WTC11 (cell line): ENCODE data around the gene PRRC2B. TPM values are rescaled to one million over a fixed set of nuclear protein-coding genes. Genes with fewer than 3 reads are reported as not detected.

Source experiments
- ATAC-seq: fragments of 200-7000 bp; cut with Tn5 transposase; 2 replicates; pipeline ENCODE4 v1.10.0; 2021; ENCODE audit warnings: mild to moderate bottlenecking, moderate library complexity
- CTCF ChIA-PET: fragments of 300-600 bp; sonication (Branson Sonifier 250); formaldehyde crosslinking; loops from one replicate; lab custom pipeline; 2021; ENCODE audit warnings: antibody characterized with exemption; lab: Charles Lee
- POLR2A ChIA-PET: fragments of 350-600 bp; sonication (Branson Sonifier 250); formaldehyde crosslinking; loops from one replicate; lab custom pipeline; 2021; ENCODE audit warnings: antibody characterized with exemption; lab: Charles Lee
- DNase-seq: peaks from one replicate; pipeline ENCODE4 v3.0.0; 2021; ENCODE audit warnings: low spot score
- H3K27ac Mint-ChIP-seq: 2 replicates; pipeline ENCODE4 v1.8.0; 2021; ENCODE audit warnings: mixed read lengths
- H3K27me3 Mint-ChIP-seq: 2 replicates; pipeline ENCODE4 v1.8.0; 2021; ENCODE audit warnings: low read depth, mild to moderate bottlenecking, moderate library complexity, mixed read lengths
- H3K36me3 Mint-ChIP-seq: 2 replicates; pipeline ENCODE4 v1.8.0; 2021; ENCODE audit warnings: mixed read lengths
- H3K4me1 Mint-ChIP-seq: 2 replicates; pipeline ENCODE4 v1.8.0; 2022; ENCODE audit warnings: mixed read lengths
- H3K4me3 Mint-ChIP-seq: 2 replicates; pipeline ENCODE4 v1.8.0; 2021; ENCODE audit warnings: mild to moderate bottlenecking, moderate library complexity, mixed read lengths
- H3K9me3 Mint-ChIP-seq: 2 replicates; pipeline ENCODE4 v1.8.0; 2021; ENCODE audit warnings: mixed read lengths
- RORB ChIP-seq: fragments of 250-450 bp; sonication (Bioruptor Pico); IDR thresholded peaks from 2 replicates; pipeline ENCODE4 v1.9.0; 2021; ENCODE audit warnings: mild to moderate bottlenecking
- TCF7 ChIP-seq: sonication (generic); formaldehyde crosslinking; IDR thresholded peaks from 2 replicates; pipeline ENCODE4 v1.8.0; 2022; ENCODE audit warnings: mild to moderate bottlenecking, low read depth, missing genetic modification reagents, moderate library complexity
- ZNF121 ChIP-seq: sonication (generic); formaldehyde crosslinking; IDR thresholded peaks from 2 replicates; pipeline ENCODE4 v1.8.0; 2023; ENCODE audit warnings: missing genetic modification reagents
- ZNF671 ChIP-seq: fragments of 250-450 bp; sonication (Bioruptor Pico); IDR thresholded peaks from 2 replicates; pipeline ENCODE4 v1.8.0; 2021; ENCODE audit warnings: mild to moderate bottlenecking
- total RNA-seq: library from RNA; stranded (reverse); gene quantifications from 3 replicates; pipeline ENCODE4 v1.2.3, GENCODE V29; 2021
- TF ChIP-seq, protein P1 (sequence below): sonication (generic); formaldehyde crosslinking; IDR thresholded peaks from 2 replicates; pipeline ENCODE4 v1.8.1; 2023; ENCODE audit warnings: mild to moderate bottlenecking, missing genetic modification reagents, moderate library complexity
- TF ChIP-seq, protein P2 (sequence below): sonication (generic); formaldehyde crosslinking; IDR thresholded peaks from 2 replicates; pipeline ENCODE4 v1.8.1; 2022; ENCODE audit warnings: mild to moderate bottlenecking, moderate library complexity, missing genetic modification reagents
- TF ChIP-seq, protein P3 (sequence below): sonication (generic); formaldehyde crosslinking; IDR thresholded peaks from 2 replicates; pipeline ENCODE4 v1.8.1; 2022; ENCODE audit warnings: low read depth, mild to moderate bottlenecking, moderate library complexity, missing genetic modification reagents, borderline replicate concordance
- TF ChIP-seq, protein P4 (sequence below): sonication (generic); formaldehyde crosslinking; IDR thresholded peaks from 2 replicates; pipeline ENCODE4 v1.8.0; 2022; ENCODE audit warnings: mild to moderate bottlenecking, missing genetic modification reagents
- TF ChIP-seq, protein P5 (sequence below): sonication (generic); formaldehyde crosslinking; IDR thresholded peaks from 2 replicates; pipeline ENCODE4 v1.8.0; 2022; ENCODE audit warnings: missing genetic modification reagents
- TF ChIP-seq, protein P6 (sequence below): sonication (generic); formaldehyde crosslinking; IDR thresholded peaks from 2 replicates; pipeline ENCODE4 v1.8.1; 2023; ENCODE audit warnings: mild to moderate bottlenecking, missing genetic modification reagents

Gene PRRC2B
- total RNA-seq, 1 experiment from 2014 or later = 272 TPM

DNA sequence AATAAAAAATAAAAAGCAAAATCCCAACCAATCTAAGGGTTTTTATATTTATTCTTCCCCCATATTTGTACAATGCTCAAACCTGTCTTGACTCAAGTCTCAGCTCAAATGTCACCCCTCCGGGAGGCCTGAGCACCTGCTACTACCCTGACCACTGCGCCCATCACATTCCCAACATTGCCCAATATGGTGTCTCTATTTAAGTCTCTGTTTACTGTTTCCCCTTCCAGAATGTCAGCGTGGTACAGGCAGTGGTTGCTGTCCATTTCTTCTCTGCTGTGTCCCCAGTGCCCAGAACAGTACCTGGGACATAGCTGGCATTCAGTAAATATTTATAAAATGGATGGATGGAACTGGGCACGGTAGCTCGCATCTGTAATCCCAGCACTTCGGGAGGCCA lies 47.3 kb upstream of the PRRC2B start (continued):
- TF ChIP-seq, protein P1, sequence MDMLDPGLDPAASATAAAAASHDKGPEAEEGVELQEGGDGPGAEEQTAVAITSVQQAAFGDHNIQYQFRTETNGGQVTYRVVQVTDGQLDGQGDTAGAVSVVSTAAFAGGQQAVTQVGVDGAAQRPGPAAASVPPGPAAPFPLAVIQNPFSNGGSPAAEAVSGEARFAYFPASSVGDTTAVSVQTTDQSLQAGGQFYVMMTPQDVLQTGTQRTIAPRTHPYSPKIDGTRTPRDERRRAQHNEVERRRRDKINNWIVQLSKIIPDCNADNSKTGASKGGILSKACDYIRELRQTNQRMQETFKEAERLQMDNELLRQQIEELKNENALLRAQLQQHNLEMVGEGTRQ (CRISPR knock-in tag) = no peak
- TF ChIP-seq, protein P2, sequence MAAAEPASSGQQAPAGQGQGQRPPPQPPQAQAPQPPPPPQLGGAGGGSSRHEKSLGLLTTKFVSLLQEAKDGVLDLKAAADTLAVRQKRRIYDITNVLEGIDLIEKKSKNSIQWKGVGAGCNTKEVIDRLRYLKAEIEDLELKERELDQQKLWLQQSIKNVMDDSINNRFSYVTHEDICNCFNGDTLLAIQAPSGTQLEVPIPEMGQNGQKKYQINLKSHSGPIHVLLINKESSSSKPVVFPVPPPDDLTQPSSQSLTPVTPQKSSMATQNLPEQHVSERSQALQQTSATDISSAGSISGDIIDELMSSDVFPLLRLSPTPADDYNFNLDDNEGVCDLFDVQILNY (CRISPR knock-in tag) = no peak
- TF ChIP-seq, protein P3, sequence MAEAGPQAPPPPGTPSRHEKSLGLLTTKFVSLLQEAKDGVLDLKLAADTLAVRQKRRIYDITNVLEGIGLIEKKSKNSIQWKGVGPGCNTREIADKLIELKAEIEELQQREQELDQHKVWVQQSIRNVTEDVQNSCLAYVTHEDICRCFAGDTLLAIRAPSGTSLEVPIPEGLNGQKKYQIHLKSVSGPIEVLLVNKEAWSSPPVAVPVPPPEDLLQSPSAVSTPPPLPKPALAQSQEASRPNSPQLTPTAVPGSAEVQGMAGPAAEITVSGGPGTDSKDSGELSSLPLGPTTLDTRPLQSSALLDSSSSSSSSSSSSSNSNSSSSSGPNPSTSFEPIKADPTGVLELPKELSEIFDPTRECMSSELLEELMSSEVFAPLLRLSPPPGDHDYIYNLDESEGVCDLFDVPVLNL = no peak
- no peak for TF ChIP-seq TCF7 (CRISPR knock-in tag)
- TF ChIP-seq, protein P4, sequence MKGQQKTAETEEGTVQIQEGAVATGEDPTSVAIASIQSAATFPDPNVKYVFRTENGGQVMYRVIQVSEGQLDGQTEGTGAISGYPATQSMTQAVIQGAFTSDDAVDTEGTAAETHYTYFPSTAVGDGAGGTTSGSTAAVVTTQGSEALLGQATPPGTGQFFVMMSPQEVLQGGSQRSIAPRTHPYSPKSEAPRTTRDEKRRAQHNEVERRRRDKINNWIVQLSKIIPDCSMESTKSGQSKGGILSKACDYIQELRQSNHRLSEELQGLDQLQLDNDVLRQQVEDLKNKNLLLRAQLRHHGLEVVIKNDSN (CRISPR knock-in tag) = no peak

DNA sequence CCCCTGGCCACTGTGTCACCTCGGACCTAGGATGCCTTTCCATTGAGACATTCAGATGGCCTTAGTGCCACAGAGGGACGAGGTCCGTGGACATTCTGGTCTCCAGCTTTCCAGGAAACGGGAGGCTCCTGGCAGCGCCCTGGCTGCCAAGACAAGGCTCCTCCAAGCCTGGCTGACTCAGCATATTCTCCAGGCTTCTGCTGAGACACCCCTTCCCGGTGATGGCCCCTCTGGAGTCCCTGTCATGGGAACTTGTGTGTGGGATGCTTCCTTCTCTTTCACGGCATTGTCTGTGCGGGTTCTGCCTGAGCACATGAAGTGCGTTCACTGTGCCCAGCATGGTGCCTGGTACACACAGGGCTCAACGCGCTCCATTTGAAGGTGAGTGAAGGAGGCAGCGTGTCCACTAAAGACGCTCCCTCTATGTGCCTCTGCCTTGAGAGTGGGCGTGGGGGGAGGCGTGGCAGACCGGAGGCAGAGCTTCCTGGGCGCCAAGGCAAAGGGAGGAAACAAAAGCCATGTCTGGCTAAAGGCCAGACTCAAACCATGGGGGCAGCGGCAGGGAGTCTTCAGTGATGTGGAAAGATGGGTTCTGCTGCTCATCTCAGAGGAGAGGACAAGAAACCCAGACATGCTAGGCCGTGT lies 46.4 kb upstream of the PRRC2B start:
- ChIA-PET POLR2A (no interaction called here), CTCF (interaction anchor here (0.7 to 4.6 kb wide), 2 partner anchors 11 to 22 kb away, joined by 3 to 70 read pairs; no protein-coding TSS in a partner anchor)
- no peak overlapping the region for H3K27ac Mint-ChIP-seq
- no peak for TF ChIP-seq RORB (CRISPR knock-in tag)
- TF ChIP-seq, protein P5, sequence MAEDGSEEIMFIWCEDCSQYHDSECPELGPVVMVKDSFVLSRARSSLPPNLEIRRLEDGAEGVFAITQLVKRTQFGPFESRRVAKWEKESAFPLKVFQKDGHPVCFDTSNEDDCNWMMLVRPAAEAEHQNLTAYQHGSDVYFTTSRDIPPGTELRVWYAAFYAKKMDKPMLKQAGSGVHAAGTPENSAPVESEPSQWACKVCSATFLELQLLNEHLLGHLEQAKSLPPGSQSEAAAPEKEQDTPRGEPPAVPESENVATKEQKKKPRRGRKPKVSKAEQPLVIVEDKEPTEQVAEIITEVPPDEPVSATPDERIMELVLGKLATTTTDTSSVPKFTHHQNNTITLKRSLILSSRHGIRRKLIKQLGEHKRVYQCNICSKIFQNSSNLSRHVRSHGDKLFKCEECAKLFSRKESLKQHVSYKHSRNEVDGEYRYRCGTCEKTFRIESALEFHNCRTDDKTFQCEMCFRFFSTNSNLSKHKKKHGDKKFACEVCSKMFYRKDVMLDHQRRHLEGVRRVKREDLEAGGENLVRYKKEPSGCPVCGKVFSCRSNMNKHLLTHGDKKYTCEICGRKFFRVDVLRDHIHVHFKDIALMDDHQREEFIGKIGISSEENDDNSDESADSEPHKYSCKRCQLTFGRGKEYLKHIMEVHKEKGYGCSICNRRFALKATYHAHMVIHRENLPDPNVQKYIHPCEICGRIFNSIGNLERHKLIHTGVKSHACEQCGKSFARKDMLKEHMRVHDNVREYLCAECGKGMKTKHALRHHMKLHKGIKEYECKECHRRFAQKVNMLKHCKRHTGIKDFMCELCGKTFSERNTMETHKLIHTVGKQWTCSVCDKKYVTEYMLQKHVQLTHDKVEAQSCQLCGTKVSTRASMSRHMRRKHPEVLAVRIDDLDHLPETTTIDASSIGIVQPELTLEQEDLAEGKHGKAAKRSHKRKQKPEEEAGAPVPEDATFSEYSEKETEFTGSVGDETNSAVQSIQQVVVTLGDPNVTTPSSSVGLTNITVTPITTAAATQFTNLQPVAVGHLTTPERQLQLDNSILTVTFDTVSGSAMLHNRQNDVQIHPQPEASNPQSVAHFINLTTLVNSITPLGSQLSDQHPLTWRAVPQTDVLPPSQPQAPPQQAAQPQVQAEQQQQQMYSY (CRISPR knock-in tag) = no peak
- peaks cover 9% of the 10 kb centered on the region for H3K9me3 Mint-ChIP-seq
- H3K4me3 Mint-ChIP-seq = no peak overlapping the region
- peaks cover 7% of the 10 kb centered on the region for H3K4me1 Mint-ChIP-seq
- ATAC-seq (no peak), DNase-seq (peak; percentile 10)
- H3K36me3 Mint-ChIP-seq = peaks cover 8% of the 10 kb centered on the region
- peaks cover 4% of the 10 kb centered on the region for H3K27me3 Mint-ChIP-seq

DNA sequence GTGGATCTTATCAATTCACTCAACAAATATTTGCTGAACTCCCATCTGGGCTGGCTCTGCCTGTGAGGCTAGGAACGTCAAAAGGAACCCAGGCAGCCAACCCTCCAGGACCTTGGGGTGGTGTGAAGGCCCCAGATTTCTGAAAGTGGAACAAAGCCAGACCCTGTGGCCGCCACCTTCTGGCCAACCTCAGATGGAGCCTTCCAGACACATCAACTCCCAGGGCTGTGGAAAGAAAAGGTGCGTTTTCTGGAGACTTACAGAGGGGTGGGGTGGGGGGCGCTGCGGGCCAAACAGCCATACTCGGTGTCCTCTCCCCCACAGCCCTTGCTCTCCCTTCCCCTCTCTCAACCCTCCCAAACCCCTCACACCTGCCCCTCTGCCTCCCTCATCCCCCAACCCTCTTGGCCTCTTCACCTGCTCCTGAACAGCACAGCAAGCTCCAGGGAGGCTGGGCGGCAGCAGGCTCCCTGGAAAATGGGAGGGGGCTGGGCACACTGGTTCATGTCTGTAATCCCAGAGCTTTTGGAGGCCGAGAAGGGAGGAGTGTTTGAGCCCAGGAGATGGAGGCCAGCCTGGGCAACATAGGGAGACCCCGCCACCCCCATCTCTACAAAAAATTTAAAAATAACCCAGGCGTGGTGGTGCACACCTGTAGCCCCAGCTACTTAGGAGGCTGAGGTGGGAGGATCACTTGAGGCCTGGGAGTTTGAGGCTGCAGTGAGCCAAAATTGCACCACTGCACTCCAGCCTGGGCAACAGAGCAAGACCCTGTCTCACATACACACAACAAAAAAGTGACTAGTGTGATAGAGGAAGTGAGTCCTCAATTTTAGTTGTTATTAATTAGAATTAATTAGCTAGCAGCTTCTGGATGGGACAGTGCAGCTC lies 45.0 kb upstream of the PRRC2B start:
- TF ChIP-seq ZNF121 (peak; percentile 84), ZNF671 (CRISPR knock-in tag) (no peak)
- TF ChIP-seq, protein P6, sequence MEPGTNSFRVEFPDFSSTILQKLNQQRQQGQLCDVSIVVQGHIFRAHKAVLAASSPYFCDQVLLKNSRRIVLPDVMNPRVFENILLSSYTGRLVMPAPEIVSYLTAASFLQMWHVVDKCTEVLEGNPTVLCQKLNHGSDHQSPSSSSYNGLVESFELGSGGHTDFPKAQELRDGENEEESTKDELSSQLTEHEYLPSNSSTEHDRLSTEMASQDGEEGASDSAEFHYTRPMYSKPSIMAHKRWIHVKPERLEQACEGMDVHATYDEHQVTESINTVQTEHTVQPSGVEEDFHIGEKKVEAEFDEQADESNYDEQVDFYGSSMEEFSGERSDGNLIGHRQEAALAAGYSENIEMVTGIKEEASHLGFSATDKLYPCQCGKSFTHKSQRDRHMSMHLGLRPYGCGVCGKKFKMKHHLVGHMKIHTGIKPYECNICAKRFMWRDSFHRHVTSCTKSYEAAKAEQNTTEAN = no peak
- Mint-ChIP-seq H3K27ac (no peak overlapping the region), H3K9me3 (peaks cover 9% of the 10 kb centered on the region), H3K36me3 (peaks cover 8% of the 10 kb centered on the region), H3K4me3 (no peak overlapping the region), H3K4me1 (peaks cover 7% of the 10 kb centered on the region), H3K27me3 (peaks cover 4% of the 10 kb centered on the region)
- ATAC-seq (peak; percentile 21), DNase-seq (peak; percentile 26)
- ChIA-PET CTCF (interaction anchor here (0.6 to 4.6 kb wide), 51 partner anchors 11 to 394 kb away, joined by 3 to 72 read pairs (median 6); partner anchors contain the start of genes PLPP7, POMT1 and RAPGEF1), POLR2A (interaction anchor here (0.8 to 2.6 kb wide), 4 partner anchors 12 to 252 kb away, joined by 3 to 9 read pairs (median 4); no protein-coding TSS in a partner anchor)
